Caki2 (cell line): ENCODE results near the gene MAPK12. TPM values are rescaled to one million over a fixed set of nuclear protein-coding genes. Genes with fewer than 3 reads are reported as not detected.

ENCODE experiments used
- DNase-seq: peaks from one replicate; pipeline ENCODE4 v3.0.0-alpha.2; 2015; ENCODE audit warnings: low read depth
- in situ Hi-C: cut with HindIII; loops from 2 replicates; pipeline ENCODE4 v1.10.0; 2016; ENCODE audit warnings: low sequenced_read_pairs, low pct_unique_long_range_greater_than_20kb, mixed read lengths
- total RNA-seq: library from RNA; depleted of rRNA; stranded (reverse); fragments of >200 nt; shearing (Covaris generic); gene quantifications from 2 replicates; pipeline ENCODE4 v1.2.3, GENCODE V29; 2014; ENCODE audit warnings: low replicate concordance

The MAPK12 gene
- total RNA-seq, 1 experiment from 2014 or later: 142 TPM

- in situ Hi-C loops: no loop called here
- no peak for DNase-seq
These were observed 36.1 kb downstream of the MAPK12 start for GRCh38 chr22:50225200-50225969.

GRCh38 chr22:50224071-50224470 lies 37.4 kb downstream of the MAPK12 start:
- in situ Hi-C loops: no loop called here
- DNase-seq: no peak

GRCh38 chr22:50222508-50222907 lies 39.0 kb downstream of the MAPK12 start:
- DNase-seq: no peak
- in situ Hi-C loops: no loop called here

- DNase-seq: no peak
- in situ Hi-C loops: no loop called here
These were observed 39.8 kb downstream of the MAPK12 start for GRCh38 chr22:50221410-50222300.

- DNase-seq: no peak
- in situ Hi-C loops: no loop called here
These were observed 40.7 kb downstream of the MAPK12 start for GRCh38 chr22:50220603-50221409.

GRCh38 chr22:50219800-50220602 lies 41.5 kb downstream of the MAPK12 start:
- no peak for DNase-seq
- in situ Hi-C loops: no loop called here

- peak; percentile 57 for DNase-seq
- in situ Hi-C loops: no loop called here
These were observed 42.3 kb downstream of the MAPK12 start for GRCh38 chr22:50218996-50219727.

- in situ Hi-C loops: no loop called here
- no peak for DNase-seq
These were observed 43.1 kb downstream of the MAPK12 start for GRCh38 chr22:50218153-50218995.

GRCh38 chr22:50217543-50218152 lies 43.8 kb downstream of the MAPK12 start:
- no peak for DNase-seq
- in situ Hi-C loops: no loop called here

GRCh38 chr22:50216684-50217520 lies 44.6 kb downstream of the MAPK12 start:
- in situ Hi-C loops: no loop called here
- no peak for DNase-seq

- no peak for DNase-seq
- in situ Hi-C loops: no loop called here
These were observed 45.3 kb downstream of the MAPK12 start for GRCh38 chr22:50216055-50216683.

GRCh38 chr22:50215297-50216054 lies 46.0 kb downstream of the MAPK12 start:
- in situ Hi-C loops: no loop called here
- no peak for DNase-seq

- in situ Hi-C loops: no loop called here
- no peak for DNase-seq
These were observed 48.2 kb downstream of the MAPK12 start for GRCh38 chr22:50213263-50213662.

- in situ Hi-C loops: no loop called here
- no peak for DNase-seq
These were observed 50.3 kb downstream of the MAPK12 start for GRCh38 chr22:50211147-50211546.
